ENCODE results near the gene SLC52A1. TPM values are rescaled to one million over a fixed set of nuclear protein-coding genes. Genes with fewer than 3 reads are reported as not detected.

Gene SLC52A1
- total and polyA plus RNA-seq, 2 of the 13 experiments (the other 11 are each of a cell fraction or from before 2014, with no cell fraction given) = 0.03 to 0.13 TPM

DNA sequence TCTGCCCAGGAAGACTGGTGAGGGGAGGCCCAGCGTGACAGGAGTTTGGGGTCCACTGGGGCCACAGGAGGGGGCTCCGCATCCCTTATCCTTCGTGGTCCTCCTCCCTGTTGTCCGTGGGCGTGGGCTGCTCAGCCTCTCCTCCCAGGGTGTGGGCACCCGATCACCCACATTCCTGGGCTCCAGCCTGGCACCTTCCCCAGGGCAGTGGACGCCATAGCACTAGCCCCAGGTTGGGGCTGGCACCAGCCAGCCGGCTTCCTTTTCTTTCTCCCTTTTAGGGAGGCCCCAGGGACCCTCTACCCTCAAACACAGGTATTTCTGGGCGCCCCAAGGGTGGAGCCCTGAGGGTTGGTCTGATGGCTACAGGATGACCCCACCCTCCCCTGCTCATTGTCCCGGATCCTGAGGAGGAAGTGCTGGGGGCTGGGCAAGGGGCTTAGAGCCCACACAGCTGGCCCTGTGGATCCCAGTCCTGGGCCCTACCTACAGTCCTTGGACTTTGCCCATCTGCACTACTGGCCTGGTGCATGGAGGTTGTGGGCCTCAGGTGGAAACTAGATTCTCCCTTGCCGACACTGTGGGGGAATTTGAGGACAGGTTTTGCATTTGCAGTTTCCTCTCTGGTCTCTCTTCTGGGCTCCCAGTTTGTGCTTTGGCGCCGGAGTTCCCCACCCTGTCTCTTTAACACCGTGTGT lies 36.3 kb downstream of the SLC52A1 start (continued):
- TF ChIP-seq YEATS2 (CRISPR knock-in tag; IDR thresholded peaks at IDR 0.05; ENCODE audit: borderline replicate concordance) = peak; percentile 83; the same call in 1 of the 2 replicates
- TF ChIP-seq KLF6 (CRISPR knock-in tag; IDR thresholded peaks at IDR 0.05) = no peak
- TF ChIP-seq NR2F1 (CRISPR knock-in tag; IDR thresholded peaks at IDR 0.05) = peak in 1 of 2 experiments; percentile 8; a peak in 1 of 4 replicates
- 0 out of 2 replicates have a peak, but pooled peaks have one; percentile 65 for TF ChIP-seq ZNF354B (CRISPR knock-in tag; IDR thresholded peaks at IDR 0.05)
- TF ChIP-seq, protein P1, sequence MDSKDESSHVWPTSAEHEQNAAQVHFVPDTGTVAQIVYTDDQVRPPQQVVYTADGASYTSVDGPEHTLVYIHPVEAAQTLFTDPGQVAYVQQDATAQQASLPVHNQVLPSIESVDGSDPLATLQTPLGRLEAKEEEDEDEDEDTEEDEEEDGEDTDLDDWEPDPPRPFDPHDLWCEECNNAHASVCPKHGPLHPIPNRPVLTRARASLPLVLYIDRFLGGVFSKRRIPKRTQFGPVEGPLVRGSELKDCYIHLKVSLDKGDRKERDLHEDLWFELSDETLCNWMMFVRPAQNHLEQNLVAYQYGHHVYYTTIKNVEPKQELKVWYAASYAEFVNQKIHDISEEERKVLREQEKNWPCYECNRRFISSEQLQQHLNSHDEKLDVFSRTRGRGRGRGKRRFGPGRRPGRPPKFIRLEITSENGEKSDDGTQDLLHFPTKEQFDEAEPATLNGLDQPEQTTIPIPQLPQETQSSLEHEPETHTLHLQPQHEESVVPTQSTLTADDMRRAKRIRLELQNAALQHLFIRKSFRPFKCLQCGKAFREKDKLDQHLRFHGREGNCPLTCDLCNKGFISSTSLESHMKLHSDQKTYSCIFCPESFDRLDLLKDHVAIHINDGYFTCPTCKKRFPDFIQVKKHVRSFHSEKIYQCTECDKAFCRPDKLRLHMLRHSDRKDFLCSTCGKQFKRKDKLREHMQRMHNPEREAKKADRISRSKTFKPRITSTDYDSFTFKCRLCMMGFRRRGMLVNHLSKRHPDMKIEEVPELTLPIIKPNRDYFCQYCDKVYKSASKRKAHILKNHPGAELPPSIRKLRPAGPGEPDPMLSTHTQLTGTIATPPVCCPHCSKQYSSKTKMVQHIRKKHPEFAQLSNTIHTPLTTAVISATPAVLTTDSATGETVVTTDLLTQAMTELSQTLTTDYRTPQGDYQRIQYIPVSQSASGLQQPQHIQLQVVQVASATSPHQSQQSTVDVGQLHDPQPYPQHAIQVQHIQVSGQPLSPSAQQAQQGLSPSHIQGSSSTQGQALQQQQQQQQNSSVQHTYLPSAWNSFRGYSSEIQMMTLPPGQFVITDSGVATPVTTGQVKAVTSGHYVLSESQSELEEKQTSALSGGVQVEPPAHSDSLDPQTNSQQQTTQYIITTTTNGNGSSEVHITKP (CRISPR knock-in tag; IDR thresholded peaks at IDR 0.05; ENCODE audit: low read depth) = no peak
- peak; percentile 48; the same call in 1 of the 2 replicates for TF ChIP-seq FOXK1 (CRISPR knock-in tag; IDR thresholded peaks at IDR 0.05; ENCODE audit: borderline replicate concordance, low read depth)
- TF ChIP-seq, protein P2, sequence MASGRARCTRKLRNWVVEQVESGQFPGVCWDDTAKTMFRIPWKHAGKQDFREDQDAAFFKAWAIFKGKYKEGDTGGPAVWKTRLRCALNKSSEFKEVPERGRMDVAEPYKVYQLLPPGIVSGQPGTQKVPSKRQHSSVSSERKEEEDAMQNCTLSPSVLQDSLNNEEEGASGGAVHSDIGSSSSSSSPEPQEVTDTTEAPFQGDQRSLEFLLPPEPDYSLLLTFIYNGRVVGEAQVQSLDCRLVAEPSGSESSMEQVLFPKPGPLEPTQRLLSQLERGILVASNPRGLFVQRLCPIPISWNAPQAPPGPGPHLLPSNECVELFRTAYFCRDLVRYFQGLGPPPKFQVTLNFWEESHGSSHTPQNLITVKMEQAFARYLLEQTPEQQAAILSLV (CRISPR knock-in tag; IDR thresholded peaks at IDR 0.05; ENCODE audit: borderline replicate concordance) = peak; percentile 45; the same call in 1 of the 2 replicates
- TF ChIP-seq, protein P3, sequence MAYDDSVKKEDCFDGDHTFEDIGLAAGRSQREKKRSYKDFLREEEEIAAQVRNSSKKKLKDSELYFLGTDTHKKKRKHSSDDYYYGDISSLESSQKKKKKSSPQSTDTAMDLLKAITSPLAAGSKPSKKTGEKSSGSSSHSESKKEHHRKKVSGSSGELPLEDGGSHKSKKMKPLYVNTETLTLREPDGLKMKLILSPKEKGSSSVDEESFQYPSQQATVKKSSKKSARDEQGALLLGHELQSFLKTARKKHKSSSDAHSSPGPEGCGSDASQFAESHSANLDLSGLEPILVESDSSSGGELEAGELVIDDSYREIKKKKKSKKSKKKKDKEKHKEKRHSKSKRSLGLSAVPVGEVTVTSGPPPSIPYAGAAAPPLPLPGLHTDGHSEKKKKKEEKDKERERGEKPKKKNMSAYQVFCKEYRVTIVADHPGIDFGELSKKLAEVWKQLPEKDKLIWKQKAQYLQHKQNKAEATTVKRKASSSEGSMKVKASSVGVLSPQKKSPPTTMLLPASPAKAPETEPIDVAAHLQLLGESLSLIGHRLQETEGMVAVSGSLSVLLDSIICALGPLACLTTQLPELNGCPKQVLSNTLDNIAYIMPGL (CRISPR knock-in tag; IDR thresholded peaks at IDR 0.05; ENCODE audit: borderline replicate concordance in 1 of 2, low read depth in 1 of 2) = peak in 1 of 2 experiments; percentile 40; a peak in 3 of 4 replicates
- TF ChIP-seq CENPT (CRISPR knock-in tag; IDR thresholded peaks at IDR 0.05; ENCODE audit: low read depth) = no peak
- peak; percentile 46 for TF ChIP-seq GABPA (IDR thresholded peaks at IDR 0.05; ENCODE audit: low read depth, low read length)
- TF ChIP-seq GABPA (CRISPR knock-in tag; IDR thresholded peaks at IDR 0.05; ENCODE audit: low read depth) = peak; percentile 79
- TF ChIP-seq, protein P4, sequence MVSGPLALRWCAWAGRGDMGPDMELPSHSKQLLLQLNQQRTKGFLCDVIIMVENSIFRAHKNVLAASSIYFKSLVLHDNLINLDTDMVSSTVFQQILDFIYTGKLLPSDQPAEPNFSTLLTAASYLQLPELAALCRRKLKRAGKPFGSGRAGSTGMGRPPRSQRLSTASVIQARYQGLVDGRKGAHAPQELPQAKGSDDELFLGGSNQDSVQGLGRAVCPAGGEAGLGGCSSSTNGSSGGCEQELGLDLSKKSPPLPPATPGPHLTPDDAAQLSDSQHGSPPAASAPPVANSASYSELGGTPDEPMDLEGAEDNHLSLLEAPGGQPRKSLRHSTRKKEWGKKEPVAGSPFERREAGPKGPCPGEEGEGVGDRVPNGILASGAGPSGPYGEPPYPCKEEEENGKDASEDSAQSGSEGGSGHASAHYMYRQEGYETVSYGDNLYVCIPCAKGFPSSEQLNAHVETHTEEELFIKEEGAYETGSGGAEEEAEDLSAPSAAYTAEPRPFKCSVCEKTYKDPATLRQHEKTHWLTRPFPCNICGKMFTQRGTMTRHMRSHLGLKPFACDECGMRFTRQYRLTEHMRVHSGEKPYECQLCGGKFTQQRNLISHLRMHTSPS (CRISPR knock-in tag; IDR thresholded peaks at IDR 0.05; ENCODE audit: low read depth) = peak; percentile 62; the same call in 1 of the 2 replicates
- peak; percentile 69 for TF ChIP-seq ETV5 (CRISPR knock-in tag; IDR thresholded peaks at IDR 0.05; ENCODE audit: borderline replicate concordance)
- peak; percentile 77 for TF ChIP-seq GATAD2A (CRISPR knock-in tag; IDR thresholded peaks at IDR 0.05)
- peak; percentile 79 for TF ChIP-seq MIER3 (CRISPR knock-in tag; IDR thresholded peaks at IDR 0.05; ENCODE audit: borderline replicate concordance)
- peak; percentile 90 for TF ChIP-seq KDM6A (CRISPR knock-in tag; IDR thresholded peaks at IDR 0.05; ENCODE audit: low read depth)
- no peak for TF ChIP-seq FOXP1 (IDR thresholded peaks at IDR 0.05)
- no peak for TF ChIP-seq FOXP1 (CRISPR knock-in tag; IDR thresholded peaks at IDR 0.05)
- TF ChIP-seq, protein P5, sequence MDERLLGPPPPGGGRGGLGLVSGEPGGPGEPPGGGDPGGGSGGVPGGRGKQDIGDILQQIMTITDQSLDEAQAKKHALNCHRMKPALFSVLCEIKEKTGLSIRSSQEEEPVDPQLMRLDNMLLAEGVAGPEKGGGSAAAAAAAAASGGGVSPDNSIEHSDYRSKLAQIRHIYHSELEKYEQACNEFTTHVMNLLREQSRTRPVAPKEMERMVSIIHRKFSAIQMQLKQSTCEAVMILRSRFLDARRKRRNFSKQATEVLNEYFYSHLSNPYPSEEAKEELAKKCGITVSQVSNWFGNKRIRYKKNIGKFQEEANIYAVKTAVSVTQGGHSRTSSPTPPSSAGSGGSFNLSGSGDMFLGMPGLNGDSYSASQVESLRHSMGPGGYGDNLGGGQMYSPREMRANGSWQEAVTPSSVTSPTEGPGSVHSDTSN (CRISPR knock-in tag; IDR thresholded peaks at IDR 0.05) = no peak
- peak; percentile 17; the same call in 1 of the 2 replicates for TF ChIP-seq ZNF160 (CRISPR knock-in tag; IDR thresholded peaks at IDR 0.05)

Measured in HepG2 (cell line).